A673 (cell line): ENCODE measurements around the gene DGAT2.

Source experiments
- CTCF ChIP-seq: fragments of 300-800, 200-600 bp; sonication (generic); conservative IDR thresholded peaks from 2 replicates; pipeline ENCODE4 v1.5.1; 2017; ENCODE audit warnings: low read depth, mild to moderate bottlenecking, antibody characterized with exemption, low read length, moderate library complexity, mixed read lengths
- EZH2 ChIP-seq: fragments of 200-600 bp; sonication (generic); IDR thresholded peaks from 2 replicates; pipeline ENCODE4 v1.6.1; 2017; ENCODE audit warnings: borderline replicate concordance, low read depth, mild to moderate bottlenecking, mixed read lengths, antibody characterized with exemption, low read length; ENCODE audit not compliant: poor library complexity, severe bottlenecking

GRCh38 chr11:75743711-75744563 is 24.6 kb upstream of the DGAT2 start:
- TF ChIP-seq CTCF (no peak), EZH2 (no peak)
